Measurements from ENCODE around the gene FAM78A. TPM values are rescaled to one million over a fixed set of nuclear protein-coding genes. Genes with fewer than 3 reads are reported as not detected.

The FAM78A gene
- total RNA-seq, 1 experiment from 2014 or later: 0.84 TPM

GRCh38 chr9:131309530-131310276, 33.4 kb upstream of the FAM78A start:
- no peak for TF ChIP-seq EZH2 (IDR thresholded peaks at IDR 0.05; ENCODE audit: borderline replicate concordance, low read depth, low read length, poor library complexity, severe bottlenecking)
- TF ChIP-seq CTCF (conservative IDR thresholded peaks at IDR 0.05; ENCODE audit: low read depth, low read length): no peak
- ChIA-PET POLR2A (ENCODE audit: low non-redundant PET) (no interaction called here), CTCF (no interaction called here)
- Histone ChIP-seq H3K36me3 (ENCODE audit: insufficient read depth, low read length, poor library complexity, severe bottlenecking) (no peaks in the 10 kb centered on the region), H3K4me3 (ENCODE audit: low read depth, low read length, poor library complexity, severe bottlenecking) (no peak overlapping the region), H3K4me1 (ENCODE audit: insufficient read depth, low read length, poor library complexity, severe bottlenecking) (no peaks in the 10 kb centered on the region), H3K9me3 (ENCODE audit: low read depth, low read length, poor library complexity, severe bottlenecking) (no peaks in the 10 kb centered on the region), H3K27ac (ENCODE audit: low read depth, low read length, poor library complexity, severe bottlenecking) (no peak overlapping the region), H3K27me3 (replicated peaks; ENCODE audit: insufficient read depth, low read depth, low read length, poor library complexity) (no peaks in the 10 kb centered on the region)
- no peak for DNase-seq (ENCODE audit: low spot score)
- intact Hi-C loops (cut with micrococcal nuclease; ENCODE audit: unreplicated experiment): no loop called here
- no TSS peak for BruUV-seq (replicated peaks)

DNA sequence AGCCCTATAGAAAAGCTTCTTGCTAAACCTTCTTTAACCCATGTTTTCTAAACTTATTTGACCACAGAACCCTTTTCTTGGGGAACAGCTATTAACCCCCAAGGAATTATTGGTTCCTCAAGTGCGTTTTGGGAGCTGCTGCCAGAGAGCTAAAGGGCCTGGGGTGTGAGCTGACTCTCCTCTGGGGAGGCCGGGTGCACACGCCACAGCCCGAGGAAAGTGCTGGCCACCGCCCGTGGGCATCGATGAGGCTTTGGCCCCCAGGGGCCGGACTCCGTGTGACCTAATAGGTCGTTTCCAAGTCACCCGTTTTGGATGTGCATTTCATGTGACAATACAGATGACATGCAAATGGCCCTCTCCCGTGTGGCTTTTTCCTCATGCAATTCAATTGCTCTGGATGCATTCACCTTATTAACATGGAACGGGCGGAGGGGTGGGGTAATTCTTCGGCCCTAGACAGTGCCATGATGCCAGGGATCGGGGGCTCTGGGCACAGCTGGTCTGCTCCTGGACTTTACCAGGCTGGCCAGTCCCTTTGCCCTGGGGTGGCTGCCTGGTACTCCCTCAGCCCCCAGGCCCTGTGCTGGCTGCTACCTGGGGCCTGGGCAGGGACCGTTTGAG, 32.7 kb upstream of the FAM78A start:
- Histone ChIP-seq H3K27ac (ENCODE audit: low read depth, low read length, poor library complexity, severe bottlenecking) (no peak overlapping the region), H3K27me3 (replicated peaks; ENCODE audit: insufficient read depth, low read depth, low read length, poor library complexity) (no peaks in the 10 kb centered on the region), H3K4me3 (ENCODE audit: low read depth, low read length, poor library complexity, severe bottlenecking) (no peak overlapping the region), H3K4me1 (ENCODE audit: insufficient read depth, low read length, poor library complexity, severe bottlenecking) (no peaks in the 10 kb centered on the region), H3K36me3 (ENCODE audit: insufficient read depth, low read length, poor library complexity, severe bottlenecking) (no peaks in the 10 kb centered on the region), H3K9me3 (ENCODE audit: low read depth, low read length, poor library complexity, severe bottlenecking) (no peaks in the 10 kb centered on the region)
- BruUV-seq (replicated peaks): no TSS peak
- DNase-seq (ENCODE audit: low spot score): no peak
- CTCF ChIA-PET: no interaction called here
- TF ChIP-seq CTCF (conservative IDR thresholded peaks at IDR 0.05; ENCODE audit: low read depth, low read length) (no peak), EZH2 (IDR thresholded peaks at IDR 0.05; ENCODE audit: borderline replicate concordance, low read depth, low read length, poor library complexity, severe bottlenecking) (no peak)
- intact Hi-C loops (cut with micrococcal nuclease; ENCODE audit: unreplicated experiment): no loop called here
- POLR2A ChIA-PET (ENCODE audit: low non-redundant PET): no interaction called here

- BruUV-seq (replicated peaks): no TSS peak
- CTCF ChIA-PET: no interaction called here
- H3K4me3 ChIP-seq (ENCODE audit: low read depth, low read length, poor library complexity, severe bottlenecking): no peak overlapping the region
Observed at GRCh38 chr9:131308452-131308851, 32.1 kb upstream of the FAM78A start.

More at GRCh38 chr9:131308452-131308851, 32.1 kb upstream of the FAM78A start:
- Histone ChIP-seq H3K9me3 (ENCODE audit: low read depth, low read length, poor library complexity, severe bottlenecking) (no peaks in the 10 kb centered on the region), H3K36me3 (ENCODE audit: insufficient read depth, low read length, poor library complexity, severe bottlenecking) (no peaks in the 10 kb centered on the region), H3K27me3 (replicated peaks; ENCODE audit: insufficient read depth, low read depth, low read length, poor library complexity) (no peaks in the 10 kb centered on the region), H3K27ac (ENCODE audit: low read depth, low read length, poor library complexity, severe bottlenecking) (no peak overlapping the region), H3K4me1 (ENCODE audit: insufficient read depth, low read length, poor library complexity, severe bottlenecking) (no peaks in the 10 kb centered on the region)
- TF ChIP-seq EZH2 (IDR thresholded peaks at IDR 0.05; ENCODE audit: borderline replicate concordance, low read depth, low read length, poor library complexity, severe bottlenecking): no peak
- TF ChIP-seq CTCF (conservative IDR thresholded peaks at IDR 0.05; ENCODE audit: low read depth, low read length): no peak
- DNase-seq (ENCODE audit: low spot score): no peak
- intact Hi-C loops (cut with micrococcal nuclease; ENCODE audit: unreplicated experiment): no loop called here
- POLR2A ChIA-PET (ENCODE audit: low non-redundant PET): no interaction called here

Measured in A673 (cell line).